Activated CD4-positive, alpha-beta T cell treated with anti-CD3 and anti-CD28 coated beads for 36 hours (primary cell): Measurements from ENCODE around the gene C2. TPM values are rescaled to one million over a fixed set of nuclear protein-coding genes. Genes with fewer than 3 reads are reported as not detected.
A peak's percentile ranks its signal among the peaks of the same experiment; 100 is the strongest.

Experiments used
- ATAC-seq: fragments of 200-7000 bp; cut with Tn5 transposase; one replicate; pipeline ENCODE4 v1.10.0; 2021; ENCODE audit warnings: mild to moderate bottlenecking, moderate library complexity
- CTCF ChIA-PET: fragments of 350-600 bp; sonication (Branson Sonifier 250); formaldehyde crosslinking; loops from one replicate; lab custom pipeline; 2021; ENCODE audit warnings: antibody characterized with exemption; lab: Charles Lee
- POLR2A ChIA-PET: fragments of 350-600 bp; sonication (Branson Sonifier 250); formaldehyde crosslinking; loops from one replicate; lab custom pipeline; 2021; ENCODE audit warnings: antibody characterized with exemption, inconsistent platforms; lab: Charles Lee
- DNase-seq: peaks from one replicate; pipeline ENCODE4 v3.0.0-alpha.2; 2020
- H3K27ac Mint-ChIP-seq: one replicate; pipeline ENCODE4 v1.8.0; 2021; ENCODE audit warnings: mixed read lengths
- H3K27me3 Mint-ChIP-seq: one replicate; pipeline ENCODE4 v1.8.0; 2021; ENCODE audit warnings: mixed read lengths
- H3K36me3 Mint-ChIP-seq: one replicate; pipeline ENCODE4 v1.8.0; 2021; ENCODE audit warnings: low read depth, mixed read lengths
- H3K4me1 Mint-ChIP-seq: one replicate; pipeline ENCODE4 v1.8.0; 2021; ENCODE audit warnings: mixed read lengths
- H3K4me3 Mint-ChIP-seq: one replicate; pipeline ENCODE4 v1.8.0; 2021; ENCODE audit warnings: mild to moderate bottlenecking, moderate library complexity, mixed read lengths
- H3K9me3 Mint-ChIP-seq: one replicate; pipeline ENCODE4 v1.8.0; 2021; ENCODE audit warnings: low read depth, mixed read lengths
- intact Hi-C, 2 experiments: fragments of 100-400 bp; cut with DNase I in 1 of 2; cut with micrococcal nuclease in 1 of 2; formaldehyde crosslinking; loops; one replicate each; pipeline versions ENCODE4 v1.14.2 to v1.15.1; 2022 to 2024; cut with DNase I, micrococcal nuclease
- total RNA-seq, 2 experiments: library from RNA; stranded (reverse); gene quantifications; one replicate each; pipeline ENCODE4 v1.2.3, GENCODE V29; 2021

C2 gene
- total RNA-seq, 2 experiments from 2014 or later, result 0.96 to 1.5 TPM

- ChIA-PET POLR2A (no interaction called here), CTCF (interaction anchor here (0.5 to 0.9 kb wide), 3 partner anchors 11 to 150 kb away, joined by 3 read pairs; no protein-coding TSS in a partner anchor)
- Mint-ChIP-seq H3K4me1 (no peaks in the 10 kb centered on the region), H3K4me3 (no peak overlapping the region), H3K9me3 (no peaks in the 10 kb centered on the region), H3K27ac (no peak overlapping the region), H3K36me3 (peaks cover 45% of the 10 kb centered on the region), H3K27me3 (no peaks in the 10 kb centered on the region)
- intact Hi-C loops, result no loop called here
- DNase-seq (no peak), ATAC-seq (peak; percentile 65)
These were observed 40.1 kb upstream of the C2 start for GRCh38 chr6:31887173-31888007.

GRCh38 chr6:31888276-31889258 lies 39.0 kb upstream of the C2 start:
- Mint-ChIP-seq H3K27ac (no peak overlapping the region), H3K36me3 (peaks cover 46% of the 10 kb centered on the region), H3K4me3 (no peak overlapping the region), H3K9me3 (no peaks in the 10 kb centered on the region), H3K4me1 (no peaks in the 10 kb centered on the region), H3K27me3 (no peaks in the 10 kb centered on the region)
- DNase-seq, result peak; percentile 79
- ChIA-PET POLR2A (interaction anchor here (0.6 kb wide), 1 partner anchor 853 kb away, joined by 5 read pairs; no protein-coding TSS in a partner anchor), CTCF (interaction anchor here (0.5 to 1.5 kb wide), 7 partner anchors 8 to 187 kb away, joined by 3 to 9 read pairs (median 3); partner anchors contain the start of genes NELFE and SKIC2)
- intact Hi-C loops, result no loop called here
- ATAC-seq, result no peak

GRCh38 chr6:31889331-31889972 lies 38.1 kb upstream of the C2 start:
- no peak overlapping the region for H3K4me3 Mint-ChIP-seq
- H3K9me3 Mint-ChIP-seq, result no peaks in the 10 kb centered on the region
- DNase-seq (no peak), ATAC-seq (no peak)
- no peaks in the 10 kb centered on the region for H3K27me3 Mint-ChIP-seq
- H3K4me1 Mint-ChIP-seq, result no peaks in the 10 kb centered on the region
- POLR2A ChIA-PET, result no interaction called here
- H3K36me3 Mint-ChIP-seq, result peaks cover 42% of the 10 kb centered on the region
- intact Hi-C loops, result no loop called here
- H3K27ac Mint-ChIP-seq, result peak overlapping the region; percentile 37
- CTCF ChIA-PET, result interaction anchor here (0.6 to 1.7 kb wide), 11 partner anchors 9 to 329 kb away, joined by 3 to 9 read pairs (median 3); partner anchors contain the start of genes NELFE and SKIC2

GRCh38 chr6:31892821-31893220 lies 34.7 kb upstream of the C2 start:
- intact Hi-C loops, result no loop called here
- ChIA-PET POLR2A (no interaction called here), CTCF (no interaction called here)
- Mint-ChIP-seq H3K27ac (no peak overlapping the region), H3K27me3 (no peaks in the 10 kb centered on the region), H3K9me3 (no peaks in the 10 kb centered on the region), H3K36me3 (peaks cover 36% of the 10 kb centered on the region), H3K4me3 (no peak overlapping the region), H3K4me1 (peaks cover 9% of the 10 kb centered on the region)
- ATAC-seq (no peak), DNase-seq (no peak)

- H3K27me3 Mint-ChIP-seq, result no peaks in the 10 kb centered on the region
- peaks cover 26% of the 10 kb centered on the region for H3K4me1 Mint-ChIP-seq
- peak overlapping the region; percentile 86 for H3K27ac Mint-ChIP-seq
- DNase-seq (no peak), ATAC-seq (no peak)
- peaks cover 21% of the 10 kb centered on the region for H3K36me3 Mint-ChIP-seq
- intact Hi-C loops, result loop anchor here (2.0 to 5.0 kb wide), 4 partner anchors 34 to 350 kb away; partner anchors contain the start of genes ATP6V1G2 (in 1 of the 2), NEU1 (in 1 of the 2) and NFKBIL1 (in 1 of the 2)
- ChIA-PET POLR2A (interaction anchor here (1.0 kb wide), 1 partner anchor 13 kb away, joined by 5 read pairs; no protein-coding TSS in a partner anchor), CTCF (no interaction called here)
- no peaks in the 10 kb centered on the region for H3K9me3 Mint-ChIP-seq
- peak overlapping the region; percentile 75 for H3K4me3 Mint-ChIP-seq
These were observed 31.0 kb upstream of the C2 start for GRCh38 chr6:31896493-31896855.

- peaks cover 26% of the 10 kb centered on the region for H3K4me1 Mint-ChIP-seq
- intact Hi-C loops, result loop anchor here (1.0 to 5.0 kb wide), 15 partner anchors 34 to 700 kb away; partner anchors contain the start of genes ATF6B (in 1 of the 2), ATP6V1G2 (in 1 of the 2), BAG6 (in 1 of the 2) and DXO (in 1 of the 2)
- peaks cover 20% of the 10 kb centered on the region for H3K36me3 Mint-ChIP-seq
- CTCF ChIA-PET, result interaction anchor here (0.8 kb wide), 1 partner anchor 34 kb away, joined by 3 read pairs; the partner anchor contains the start of gene NEU1
- H3K9me3 Mint-ChIP-seq, result no peaks in the 10 kb centered on the region
- H3K4me3 Mint-ChIP-seq, result peak overlapping the region; percentile 96
- H3K27me3 Mint-ChIP-seq, result no peaks in the 10 kb centered on the region
- peak; percentile 32 for DNase-seq
- POLR2A ChIA-PET, result interaction anchor here (1.0 to 1.3 kb wide), 3 partner anchors 14 to 231 kb away, joined by 3 to 5 read pairs (median 3); partner anchors contain the start of genes ATF6B and NEU1
- no peak for ATAC-seq
- peak overlapping the region; percentile 86 for H3K27ac Mint-ChIP-seq
These were observed 30.5 kb upstream of the C2 start for GRCh38 chr6:31896856-31897611.

- CTCF ChIA-PET, result interaction anchor here (0.6 to 1.1 kb wide), 3 partner anchors 11 to 98 kb away, joined by 3 to 4 read pairs (median 3); partner anchors contain the start of gene NEU1
- intact Hi-C loops, result loop anchor here (1.0 to 5.0 kb wide), 16 partner anchors 34 to 700 kb away; partner anchors contain the start of genes ATF6B (in 1 of the 2), ATP6V1G2 (in 1 of the 2), BAG6 (in 1 of the 2) and DXO (in 1 of the 2)
- ATAC-seq, result peak; percentile 63
- peaks cover 30% of the 10 kb centered on the region for H3K4me1 Mint-ChIP-seq
- H3K27ac Mint-ChIP-seq, result peak within 1 kb of the TSS; percentile 92
- H3K4me3 Mint-ChIP-seq, result peak within 1 kb of the TSS; percentile 96
- POLR2A ChIA-PET, result interaction anchor here (0.6 to 1.3 kb wide), 5 partner anchors 15 to 230 kb away, joined by 3 to 5 read pairs (median 3); partner anchors contain the start of genes ATF6B, HSPA1B and NEU1
- no peaks in the 10 kb centered on the region for H3K27me3 Mint-ChIP-seq
- DNase-seq, result peak; percentile 94
- H3K36me3 Mint-ChIP-seq, result peaks cover 14% of the 10 kb centered on the region
- H3K9me3 Mint-ChIP-seq, result no peaks in the 10 kb centered on the region
These were observed 29.7 kb upstream of the C2 start, which contains the start of gene EHMT2 for GRCh38 chr6:31897612-31898382. Gene EHMT2 (minus strand): TSS chr6:31897698. CDS start chr6:31897677, 21 bp downstream.

GRCh38 chr6:31898383-31899011 lies 29.0 kb upstream of the C2 start:
- intact Hi-C loops, result loop anchor here (2.0 to 5.0 kb wide), 2 partner anchors 36 to 358 kb away; partner anchors contain the start of gene NEU1 (in 1 of the 2)
- POLR2A ChIA-PET, result interaction anchor here (0.6 to 1.3 kb wide), 4 partner anchors 32 to 71 kb away, joined by 3 read pairs; partner anchors contain the start of genes HSPA1B and NEU1
- ATAC-seq, result peak; percentile 47
- no peaks in the 10 kb centered on the region for H3K27me3 Mint-ChIP-seq
- H3K4me1 Mint-ChIP-seq, result peaks cover 33% of the 10 kb centered on the region
- CTCF ChIA-PET, result interaction anchor here (0.6 to 1.1 kb wide), 3 partner anchors 12 to 99 kb away, joined by 3 to 4 read pairs (median 3); no protein-coding TSS in a partner anchor
- DNase-seq, result peak; percentile 56
- no peaks in the 10 kb centered on the region for H3K9me3 Mint-ChIP-seq
- peaks cover 12% of the 10 kb centered on the region for H3K36me3 Mint-ChIP-seq
- H3K4me3 Mint-ChIP-seq, result peak overlapping the region; percentile 96
- peak overlapping the region; percentile 92 for H3K27ac Mint-ChIP-seq
